ENCODE results near the gene ZKSCAN1. TPM values are rescaled to one million over a fixed set of nuclear protein-coding genes. Genes with fewer than 3 reads are reported as not detected.

The ZKSCAN1 gene
- total RNA-seq, 4 donors from 2014 or later, result 18.3 to 38.3 (median 21.9) TPM

- H3K27ac ChIP-seq, result peak overlapping the region; percentile 87 to 91 (median 88)
- H3K27me3 ChIP-seq, result no peaks in the 10 kb centered on the region
- peaks cover 5 to 47% (median 17%) of the 10 kb centered on the region in 3 donors for H3K4me1 ChIP-seq
- peak overlapping the region; percentile 77 to 91 (median 85) for H3K4me3 ChIP-seq
- TF ChIP-seq POLR2A (IDR thresholded peaks at IDR 0.05), result no peak
- TF ChIP-seq CTCF (IDR thresholded peaks at IDR 0.05), result no peak
- intact Hi-C loops (cut with DNase I), result no loop called here
- H3K9me3 ChIP-seq, result no peaks in the 10 kb centered on the region
- DNase-seq, result no peak
- WGBS, 2 donors, result 13 to 17% methylated on average over 6 of the region's 7 CpGs
- peaks cover 15 to 49% (median 36%) of the 10 kb centered on the region in 3 donors for H3K36me3 ChIP-seq
These were observed 74.2 kb downstream of the ZKSCAN1 start for GRCh38 chr7:100089458-100090196.

DNA sequence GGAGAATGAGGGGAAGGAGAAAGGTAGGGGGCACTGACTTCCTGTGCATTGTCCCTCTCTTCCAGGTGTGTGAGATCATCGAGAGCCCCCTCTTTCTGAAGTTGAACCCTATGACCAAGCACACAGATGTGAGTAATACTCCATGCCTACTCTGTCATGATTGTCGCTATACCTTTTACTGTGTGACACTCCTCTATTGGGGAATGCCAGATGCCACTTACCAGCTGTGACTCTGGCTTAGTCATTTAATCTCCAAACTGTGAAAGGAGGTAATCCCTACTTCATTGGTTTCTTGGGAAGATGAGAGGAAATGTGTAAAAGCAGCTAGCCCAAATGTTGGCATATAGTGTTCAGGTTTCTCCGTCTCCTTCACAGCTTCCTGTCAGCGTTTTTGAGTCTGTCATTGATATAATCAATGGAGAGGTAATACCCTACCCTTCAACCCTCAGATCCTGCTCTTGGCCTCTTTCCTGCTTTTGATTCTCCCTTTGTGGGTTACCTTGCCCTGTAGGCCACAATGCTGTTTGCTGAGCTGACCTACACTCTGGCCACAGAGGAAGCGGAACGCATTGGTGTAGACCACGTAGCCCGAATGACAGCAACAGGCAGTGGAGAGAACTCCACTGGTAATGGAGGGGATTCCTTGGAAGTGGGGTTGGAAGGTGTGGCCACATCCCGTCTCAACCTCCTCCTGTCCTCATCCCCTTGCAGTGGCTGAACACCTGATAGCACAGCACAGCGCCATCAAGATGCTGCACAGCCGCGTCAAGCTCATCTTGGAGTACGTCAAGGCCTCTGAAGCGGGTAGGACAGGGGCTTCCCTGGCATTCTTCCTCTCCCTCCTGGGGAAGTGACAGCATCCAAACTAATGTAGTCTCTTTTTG lies 75.4 kb downstream of the ZKSCAN1 start:
- intact Hi-C loops (cut with DNase I), result no loop called here
- WGBS, 2 donors, result 73 to 83% methylated on average over 9 to 13 of the region's 14 CpGs
- peaks cover 21 to 60% (median 47%) of the 10 kb centered on the region in 3 donors for H3K36me3 ChIP-seq
- no peaks in the 10 kb centered on the region for H3K9me3 ChIP-seq
- H3K4me1 ChIP-seq, result peaks cover 5 to 47% (median 17%) of the 10 kb centered on the region in 3 donors
- DNase-seq, result no peak
- H3K27ac ChIP-seq, result peak overlapping the region in 3 of 4 donors; percentile 87 to 89 (median 88)
- no peaks in the 10 kb centered on the region for H3K27me3 ChIP-seq
- TF ChIP-seq CTCF (IDR thresholded peaks at IDR 0.05) (no peak), POLR2A (IDR thresholded peaks at IDR 0.05) (no peak)
- no peak overlapping the region for H3K4me3 ChIP-seq

Other genes with a start within 250 kb of the ZKSCAN1 start
- not detected for gene CYP3A4, start 231.4 kb upstream of the ZKSCAN1 start, total RNA-seq
- gene CYP3A43, start 187.6 kb upstream of the ZKSCAN1 start, total RNA-seq, result not detected
- gene OR2AE1, start 138.6 kb upstream of the ZKSCAN1 start, total RNA-seq, result under 1 TPM in 2 of 4 donors, not detected in 2; 0.30 to 0.57 TPM
- 10 to 100 TPM; 18.3 to 35.7 (median 22.7) TPM for gene TRIM4, start 96.1 kb upstream of the ZKSCAN1 start, total RNA-seq
- gene GJC3, start 86.0 kb upstream of the ZKSCAN1 start, total RNA-seq, result under 1 TPM in 1 of 4 donors, not detected in 3; 0.26 TPM
- 10 to 100 TPM in 1 of 4 donors, 1 to 10 TPM in 1, under 1 TPM in 2; 0.19 to 99.9 (median 1.3) TPM for gene AZGP1, start 39.6 kb upstream of the ZKSCAN1 start, total RNA-seq
- gene ZSCAN21, start 34.2 kb downstream of the ZKSCAN1 start, total RNA-seq, result 10 to 100 TPM in 1 of 4 donors, 1 to 10 TPM in 3; 3.7 to 12.0 (median 8.0) TPM
- 10 to 100 TPM; 10.5 to 22.3 (median 12.2) TPM for gene ZNF3, start 66.1 kb downstream of the ZKSCAN1 start, total RNA-seq
- 10 to 100 TPM; 50.6 to 68.0 (median 62.2) TPM for gene COPS6, start 73.4 kb downstream of the ZKSCAN1 start, total RNA-seq
- gene MCM7, start 85.8 kb downstream of the ZKSCAN1 start, total RNA-seq, result 10 to 100 TPM; 31.8 to 67.3 (median 63.1) TPM
- 10 to 100 TPM in 2 of 4 donors, 1 to 10 TPM in 2; 8.1 to 26.1 (median 9.9) TPM for gene AP4M1, start 86.0 kb downstream of the ZKSCAN1 start, total RNA-seq
- gene TAF6, start 103.8 kb downstream of the ZKSCAN1 start, total RNA-seq, result 10 to 100 TPM; 24.4 to 40.6 (median 30.5) TPM
- 1 to 10 TPM in 3 of 4 donors, under 1 TPM in 1; 0.87 to 5.3 (median 3.1) TPM for gene CNPY4, start 104.0 kb downstream of the ZKSCAN1 start, total RNA-seq
- gene MBLAC1, start 111.4 kb downstream of the ZKSCAN1 start, total RNA-seq, result 1 to 10 TPM; 2.1 to 6.7 (median 2.9) TPM
- gene LAMTOR4, start 133.3 kb downstream of the ZKSCAN1 start, total RNA-seq, result 100 to 1,000 TPM in 1 of 4 donors, 10 to 100 TPM in 3; 71.8 to 138 (median 86.7) TPM
- gene TRAPPC14, start 143.1 kb downstream of the ZKSCAN1 start, total RNA-seq, result 10 to 100 TPM in 3 of 4 donors, 1 to 10 TPM in 1; 9.3 to 20.2 (median 13.1) TPM
- 1 to 10 TPM; 2.5 to 7.5 (median 5.3) TPM for gene GAL3ST4, start 153.0 kb downstream of the ZKSCAN1 start, total RNA-seq
- 1 to 10 TPM in 1 of 4 donors, under 1 TPM in 2, not detected in 1; 0.57 to 1.4 (median 0.83) TPM for gene GPC2, start 161.8 kb downstream of the ZKSCAN1 start, total RNA-seq
- under 1 TPM in 2 of 4 donors, not detected in 2; 0.40 to 0.95 TPM for gene STAG3, start 162.3 kb downstream of the ZKSCAN1 start, total RNA-seq
- under 1 TPM; 0.26 to 0.99 (median 0.67) TPM for gene PVRIG, start 204.4 kb downstream of the ZKSCAN1 start, total RNA-seq

Measured in esophagus squamous epithelium (tissue), 5 donors.